ENCODE data around the gene EEF1G.
A peak's percentile ranks its signal among the peaks of the same experiment; 100 is the strongest.

Gene EEF1G

GRCh38 chr11:62574363-62575071 is 826 bp upstream of the EEF1G start:
- TF ChIP-seq GATA3 (IDR thresholded peaks at IDR 0.05; ENCODE audit: low read depth, low read length) = no peak

DNA sequence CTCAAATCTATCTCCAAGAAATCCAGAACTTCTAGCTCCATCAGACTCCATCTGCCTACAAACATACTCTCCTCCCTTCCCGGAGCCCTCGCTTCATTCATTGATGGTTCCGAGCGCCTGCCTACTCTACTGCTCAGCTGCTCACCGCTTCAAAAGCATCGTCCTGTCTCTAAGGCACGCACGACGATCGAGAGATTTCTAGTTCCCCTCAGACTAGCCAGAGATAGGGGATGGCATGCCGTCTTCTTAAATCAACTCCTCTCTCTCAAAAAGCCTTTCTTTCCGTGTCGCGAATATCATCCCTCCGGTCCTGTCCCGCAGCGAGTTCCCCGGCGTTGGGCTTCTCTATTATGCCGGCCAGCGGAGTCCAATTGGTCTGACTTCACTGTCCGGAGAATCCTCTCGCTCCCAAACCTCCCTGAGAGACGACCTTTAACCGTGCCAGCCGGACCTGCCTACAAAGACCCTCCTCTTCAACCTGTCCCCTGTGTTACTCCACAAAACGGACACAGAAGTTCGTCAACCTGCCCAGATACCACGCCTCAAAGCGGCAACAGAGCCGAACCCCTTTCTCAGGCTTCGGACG is 592 bp downstream of the EEF1G start:
- no peak for TF ChIP-seq GATA3 (IDR thresholded peaks at IDR 0.05; ENCODE audit: low read depth, low read length)
- TF ChIP-seq GATA2 (IDR thresholded peaks at IDR 0.05; ENCODE audit: low read depth, low read length) = no peak

DNA sequence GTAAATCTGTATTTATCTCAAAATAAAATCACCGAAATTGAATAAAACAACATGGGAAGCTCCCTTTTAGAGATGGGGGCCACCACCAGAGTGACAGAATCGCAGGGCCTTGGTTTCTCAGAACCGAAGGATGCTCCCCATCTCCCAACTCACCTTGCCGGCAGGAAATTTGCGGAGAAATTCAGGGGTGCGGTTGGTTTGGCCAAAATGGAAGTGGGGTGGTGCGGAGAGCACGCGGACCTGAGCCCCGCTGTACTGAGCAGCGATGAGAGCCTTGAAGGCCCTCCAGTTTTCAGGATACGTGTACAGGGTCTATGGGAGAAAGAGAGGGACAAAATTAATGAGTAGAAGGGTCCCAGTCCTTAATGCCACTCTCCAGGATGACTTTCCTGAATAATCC is 1.3 kb downstream of the EEF1G start:
- no peak for TF ChIP-seq GATA2 (IDR thresholded peaks at IDR 0.05; ENCODE audit: low read depth, low read length)
- no peak for TF ChIP-seq GATA3 (IDR thresholded peaks at IDR 0.05; ENCODE audit: low read depth, low read length)

DNA sequence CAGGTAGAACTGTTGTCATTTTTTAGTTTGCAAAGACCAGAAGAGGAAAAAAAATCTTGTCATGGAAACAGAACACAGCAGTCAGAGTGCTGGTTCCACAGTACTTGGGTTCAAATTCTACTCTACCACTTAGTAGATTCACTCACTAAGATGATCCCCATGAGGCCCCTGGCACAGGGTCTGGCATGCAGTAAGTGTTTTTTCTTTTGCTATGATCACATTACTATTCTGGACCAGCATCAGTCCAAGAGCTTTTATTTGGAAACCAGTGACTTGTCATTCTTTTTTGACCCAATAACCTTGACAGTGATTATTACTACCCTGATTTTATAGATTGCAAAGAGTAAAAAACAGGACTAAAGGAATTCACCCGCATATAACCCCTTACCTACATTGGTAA is 4.1 kb downstream of the EEF1G start:
- TF ChIP-seq GATA3 (IDR thresholded peaks at IDR 0.05; ENCODE audit: low read depth, low read length) (no peak), GATA2 (IDR thresholded peaks at IDR 0.05; ENCODE audit: low read depth, low read length) (no peak)

DNA sequence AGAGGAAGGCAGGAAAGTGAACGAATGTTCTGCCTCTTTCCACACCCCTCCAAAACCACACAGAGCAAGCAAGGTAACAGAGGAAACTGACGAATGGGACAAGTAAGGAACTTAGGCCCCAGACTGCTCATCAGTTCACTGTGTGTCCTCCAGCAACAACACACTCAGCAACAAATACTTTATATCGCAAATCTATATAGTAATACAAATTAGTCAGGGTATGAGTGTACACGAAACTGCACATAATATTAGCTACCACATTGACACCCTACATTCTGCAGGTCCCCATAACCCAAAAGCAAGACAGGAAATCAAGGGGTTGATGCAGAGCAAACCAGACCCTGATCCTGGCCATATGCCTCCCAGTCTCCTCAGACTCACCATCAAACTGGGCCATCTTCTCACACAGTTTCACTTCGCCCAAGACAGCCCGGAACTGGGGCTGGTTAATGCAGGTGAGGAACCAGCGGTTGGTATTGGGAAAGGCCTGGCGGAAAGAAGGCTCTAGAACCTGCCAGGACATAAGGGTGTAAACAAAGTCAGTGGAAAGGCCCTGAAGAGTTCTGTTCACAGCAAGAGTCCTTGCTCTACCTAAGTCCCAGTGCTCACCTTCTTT is 6.6 kb downstream of the EEF1G start:
- TF ChIP-seq GATA3 (IDR thresholded peaks at IDR 0.05; ENCODE audit: low read depth, low read length) (no peak), GATA2 (IDR thresholded peaks at IDR 0.05; ENCODE audit: low read depth, low read length) (no peak)

DNA sequence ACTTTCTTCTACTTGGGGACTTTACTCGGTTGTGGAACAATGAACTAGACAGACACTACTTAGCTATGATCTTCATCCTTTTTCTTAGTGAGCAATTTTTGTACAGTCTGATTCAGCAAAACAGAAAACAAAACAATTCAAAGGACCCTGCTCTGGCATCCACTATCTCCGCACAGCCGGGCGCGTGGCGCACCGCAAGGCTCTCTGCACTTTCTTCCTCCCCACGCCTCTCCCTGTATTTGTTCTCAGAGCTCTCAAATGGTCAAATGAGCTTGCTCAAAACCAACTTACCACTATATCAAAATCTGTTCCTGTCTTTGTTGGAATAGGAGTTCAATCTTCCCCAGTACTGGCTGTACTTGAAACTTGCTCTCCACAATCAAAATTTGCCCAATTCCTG is 7.4 kb downstream of the EEF1G start:
- no peak for TF ChIP-seq GATA3 (IDR thresholded peaks at IDR 0.05; ENCODE audit: low read depth, low read length)
- no peak for TF ChIP-seq GATA2 (IDR thresholded peaks at IDR 0.05; ENCODE audit: low read depth, low read length)

- TF ChIP-seq GATA2 (IDR thresholded peaks at IDR 0.05; ENCODE audit: low read depth, low read length) = no peak
- TF ChIP-seq GATA3 (IDR thresholded peaks at IDR 0.05; ENCODE audit: low read depth, low read length) = no peak
These were observed 8.4 kb downstream of the EEF1G start for GRCh38 chr11:62565100-62565802.

GRCh38 chr11:62560566-62561103 is 13.1 kb downstream of the EEF1G start:
- no peak for TF ChIP-seq GATA3 (IDR thresholded peaks at IDR 0.05; ENCODE audit: low read depth, low read length)
- peak; percentile 81; the same call in 1 of the 2 replicates for TF ChIP-seq GATA2 (IDR thresholded peaks at IDR 0.05; ENCODE audit: low read depth, low read length)

DNA sequence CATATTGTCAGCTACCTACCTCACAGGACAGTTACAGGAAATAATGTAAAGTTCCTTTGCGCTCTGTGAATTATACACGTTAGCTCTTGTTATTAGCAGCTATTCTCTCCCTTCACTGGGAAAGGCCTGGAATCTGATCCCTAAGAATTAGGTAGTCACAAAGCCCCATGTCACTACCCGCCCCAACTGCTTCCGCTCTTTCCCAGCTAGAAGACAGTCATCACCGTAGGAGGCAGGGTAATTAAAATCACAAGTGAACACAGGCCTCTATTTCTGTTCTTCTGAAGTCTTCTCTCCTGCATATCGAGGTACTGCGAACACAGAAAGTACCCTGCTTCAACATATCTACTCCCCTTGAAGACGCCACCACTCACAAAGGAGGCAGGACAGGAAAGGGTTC is 14.5 kb downstream of the EEF1G start:
- no peak for TF ChIP-seq GATA3 (IDR thresholded peaks at IDR 0.05; ENCODE audit: low read depth, low read length)

GRCh38 chr11:62558669-62559068 is 15.0 kb downstream of the EEF1G start:
- TF ChIP-seq GATA2 (IDR thresholded peaks at IDR 0.05; ENCODE audit: low read depth, low read length) (no peak), GATA3 (IDR thresholded peaks at IDR 0.05; ENCODE audit: low read depth, low read length) (no peak)

DNA sequence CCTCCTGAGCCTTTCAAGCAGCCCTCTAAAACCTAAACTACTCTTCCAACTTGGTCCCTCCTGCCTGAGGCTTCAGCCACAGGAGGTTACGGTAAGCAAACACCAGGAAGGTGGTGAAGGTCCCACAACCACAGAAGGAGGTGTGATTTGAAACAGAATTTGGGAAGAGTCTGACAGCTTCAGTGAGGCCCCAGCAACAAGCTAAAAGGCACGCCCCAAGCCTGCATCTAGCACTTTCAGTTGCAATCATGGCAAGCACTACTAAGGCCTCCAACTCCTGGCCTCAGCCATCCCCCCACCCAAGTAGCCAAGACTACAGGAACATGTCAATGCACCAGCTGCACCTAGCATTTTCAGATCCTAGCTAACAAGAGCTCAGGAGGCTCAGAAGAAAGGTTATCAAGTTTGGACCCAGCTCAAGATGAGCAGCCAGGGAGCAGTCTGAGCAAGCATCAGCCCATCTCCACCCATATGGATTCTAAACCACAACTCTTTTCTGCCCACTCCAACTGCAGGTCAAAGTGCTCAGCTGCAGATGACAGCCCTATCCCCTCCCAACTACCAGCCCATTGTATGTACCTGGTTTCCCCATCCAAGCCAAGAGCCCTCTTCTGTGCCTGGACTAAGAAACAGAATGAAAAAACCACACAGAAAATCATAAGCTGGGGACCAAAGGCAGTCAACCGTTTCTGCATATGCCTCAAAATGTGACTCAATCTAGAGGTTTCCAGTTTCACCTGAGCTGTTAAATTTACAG is 16.6 kb downstream of the EEF1G start:
- TF ChIP-seq GATA3 (IDR thresholded peaks at IDR 0.05; ENCODE audit: low read depth, low read length) (no peak), GATA2 (IDR thresholded peaks at IDR 0.05; ENCODE audit: low read depth, low read length) (no peak)

DNA sequence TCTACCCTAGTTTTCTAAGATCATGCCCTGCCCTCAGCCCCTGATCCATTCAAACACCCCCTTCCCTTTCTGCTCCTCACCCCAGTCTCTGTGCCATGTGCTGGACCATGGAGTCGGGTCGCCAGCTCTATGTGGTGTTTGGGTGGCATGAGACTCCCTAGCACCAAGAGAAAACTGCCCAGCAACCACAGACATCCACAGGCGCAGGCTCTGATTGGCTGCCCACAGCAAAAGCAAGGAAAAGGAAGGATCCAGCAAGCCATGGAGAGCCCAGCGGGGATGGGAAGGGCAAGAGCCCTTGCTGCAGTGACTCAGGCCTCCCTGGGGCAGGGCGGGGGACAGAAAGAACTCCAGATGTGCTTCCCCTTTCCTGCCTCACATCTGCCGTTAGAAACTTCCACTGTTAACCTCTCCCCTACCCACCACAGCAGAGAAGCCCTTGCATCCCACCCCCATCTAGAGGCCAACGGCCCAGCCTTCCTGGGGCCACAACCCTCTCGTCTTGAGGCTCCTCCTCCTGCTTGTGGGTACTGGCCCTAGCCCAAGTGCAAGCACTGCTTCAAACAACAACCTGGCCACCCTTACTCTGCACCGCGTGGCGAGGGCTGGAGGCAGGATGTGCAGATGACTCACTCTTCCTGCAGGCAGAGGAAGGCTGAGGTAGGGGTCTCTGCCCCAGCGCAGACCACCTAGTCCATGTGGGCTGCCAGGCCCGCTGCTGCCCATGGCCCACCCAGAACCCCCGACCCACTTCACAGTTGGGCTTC is 17.4 kb downstream of the EEF1G start:
- TF ChIP-seq GATA2 (IDR thresholded peaks at IDR 0.05; ENCODE audit: low read depth, low read length) = no peak
- no peak for TF ChIP-seq GATA3 (IDR thresholded peaks at IDR 0.05; ENCODE audit: low read depth, low read length)

GRCh38 chr11:62555464-62556107 is 18.1 kb downstream of the EEF1G start:
- TF ChIP-seq GATA2 (IDR thresholded peaks at IDR 0.05; ENCODE audit: low read depth, low read length) (peak; percentile 57), GATA3 (IDR thresholded peaks at IDR 0.05; ENCODE audit: low read depth, low read length) (no peak)

All from SH-SY5Y (cell line).